SU-DHL-6 (cell line): Measurements from ENCODE around the gene DMAP1.

Experiments
- EZH2phosphoT487 ChIP-seq: fragments of 200-600 bp; sonication (generic), shearing (Covaris generic); conservative IDR thresholded peaks from 2 replicates; pipeline ENCODE4 v1.6.1; 2018; ENCODE audit warnings: mild to moderate bottlenecking, antibody characterized with exemption, low read length, moderate library complexity, mixed read lengths
- TF ChIP-seq, protein P1 (sequence below): fragments of 200-600 bp; sonication (generic); IDR thresholded peaks from one replicate; pipeline ENCODE4 v1.5.1; 2017; ENCODE audit warnings: antibody characterized with exemption, mild to moderate bottlenecking, low read length, moderate library complexity; ENCODE audit not compliant: insufficient read depth, poor library complexity, severe bottlenecking

GRCh38 chr1:44200336-44200735 is 12.9 kb upstream of the DMAP1 start:
- TF ChIP-seq, protein P1, sequence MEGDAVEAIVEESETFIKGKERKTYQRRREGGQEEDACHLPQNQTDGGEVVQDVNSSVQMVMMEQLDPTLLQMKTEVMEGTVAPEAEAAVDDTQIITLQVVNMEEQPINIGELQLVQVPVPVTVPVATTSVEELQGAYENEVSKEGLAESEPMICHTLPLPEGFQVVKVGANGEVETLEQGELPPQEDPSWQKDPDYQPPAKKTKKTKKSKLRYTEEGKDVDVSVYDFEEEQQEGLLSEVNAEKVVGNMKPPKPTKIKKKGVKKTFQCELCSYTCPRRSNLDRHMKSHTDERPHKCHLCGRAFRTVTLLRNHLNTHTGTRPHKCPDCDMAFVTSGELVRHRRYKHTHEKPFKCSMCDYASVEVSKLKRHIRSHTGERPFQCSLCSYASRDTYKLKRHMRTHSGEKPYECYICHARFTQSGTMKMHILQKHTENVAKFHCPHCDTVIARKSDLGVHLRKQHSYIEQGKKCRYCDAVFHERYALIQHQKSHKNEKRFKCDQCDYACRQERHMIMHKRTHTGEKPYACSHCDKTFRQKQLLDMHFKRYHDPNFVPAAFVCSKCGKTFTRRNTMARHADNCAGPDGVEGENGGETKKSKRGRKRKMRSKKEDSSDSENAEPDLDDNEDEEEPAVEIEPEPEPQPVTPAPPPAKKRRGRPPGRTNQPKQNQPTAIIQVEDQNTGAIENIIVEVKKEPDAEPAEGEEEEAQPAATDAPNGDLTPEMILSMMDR: no peak
- TF ChIP-seq EZH2phosphoT487: no peak
